ENCODE data around the gene SIDT1.

SIDT1 gene

DNA sequence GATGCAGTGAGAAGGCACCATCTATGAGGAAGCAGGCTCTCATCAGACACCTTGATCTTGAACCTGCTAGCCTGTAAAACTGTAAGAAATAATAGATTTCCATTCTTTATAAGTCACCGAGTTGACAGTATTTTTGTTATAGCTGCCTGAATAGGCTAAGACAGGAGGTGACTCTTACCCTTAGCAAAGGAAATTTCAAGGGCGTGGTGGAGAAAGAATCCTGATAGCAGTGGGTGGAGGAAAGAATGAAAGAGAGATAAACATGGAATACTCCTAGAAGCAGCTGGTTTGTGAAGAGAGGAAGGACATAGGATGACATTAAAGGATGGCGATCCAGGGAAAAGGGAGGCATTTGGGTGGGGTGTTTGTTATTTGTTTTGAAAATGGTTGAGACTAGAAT, 41.4 kb downstream of the SIDT1 start:
- Histone ChIP-seq H3K4me2 (no peak overlapping the region), H3K27me3 (ENCODE audit: insufficient read depth, low read depth) (no peaks in the 10 kb centered on the region), H4K20me1 (ENCODE audit: insufficient read depth) (no peaks in the 10 kb centered on the region), H3K36me3 (ENCODE audit: insufficient read depth) (no peaks in the 10 kb centered on the region), H3K27ac (no peak overlapping the region), H3K4me1 (ENCODE audit: low read depth, poor library complexity, severe bottlenecking) (peaks cover 5% of the 10 kb centered on the region), H3K79me2 (ENCODE audit: insufficient read depth, low read depth) (no peaks in the 10 kb centered on the region), H2AFZ (ENCODE audit: low read depth) (no peak overlapping the region), H3K4me3 (IDR thresholded peaks at IDR 0.05; ENCODE audit: insufficient read depth, low read depth, low read length) (no peak overlapping the region), H3K9ac (no peak overlapping the region)
- TF ChIP-seq CTCF (conservative IDR thresholded peaks at IDR 0.05; ENCODE audit: low read depth, low read length), result no peak

DNA sequence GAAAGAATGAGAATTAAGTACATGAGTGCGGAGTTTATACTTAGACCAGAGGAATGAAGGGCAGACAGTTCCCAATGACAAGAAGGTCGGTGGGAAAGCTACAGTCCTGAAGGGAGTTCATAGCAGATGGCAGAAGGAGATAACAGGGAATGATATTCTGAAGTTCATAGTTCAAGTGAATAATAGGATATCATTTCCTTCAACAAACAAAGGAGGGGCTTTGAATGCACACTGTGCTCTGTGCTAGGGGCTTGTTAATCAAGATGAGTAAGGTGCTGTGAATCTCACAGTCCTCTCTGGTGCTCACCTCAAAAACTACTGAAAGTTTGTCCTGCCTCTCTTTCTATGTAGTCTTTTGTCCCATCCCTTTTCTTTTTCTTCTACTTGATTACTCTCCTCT, 41.9 kb downstream of the SIDT1 start:
- H2AFZ ChIP-seq (ENCODE audit: low read depth), result no peak overlapping the region
- peaks cover 5% of the 10 kb centered on the region for H3K4me1 ChIP-seq (ENCODE audit: low read depth, poor library complexity, severe bottlenecking)
- H3K9ac ChIP-seq, result no peak overlapping the region
- no peak overlapping the region for H3K4me2 ChIP-seq
- no peak for TF ChIP-seq CTCF (conservative IDR thresholded peaks at IDR 0.05; ENCODE audit: low read depth, low read length)
- H3K27me3 ChIP-seq (ENCODE audit: insufficient read depth, low read depth), result no peaks in the 10 kb centered on the region
- no peaks in the 10 kb centered on the region for H3K36me3 ChIP-seq (ENCODE audit: insufficient read depth)
- no peaks in the 10 kb centered on the region for H3K79me2 ChIP-seq (ENCODE audit: insufficient read depth, low read depth)
- no peaks in the 10 kb centered on the region for H4K20me1 ChIP-seq (ENCODE audit: insufficient read depth)
- no peak overlapping the region for H3K4me3 ChIP-seq (IDR thresholded peaks at IDR 0.05; ENCODE audit: insufficient read depth, low read depth, low read length)
- no peak overlapping the region for H3K27ac ChIP-seq

DNA sequence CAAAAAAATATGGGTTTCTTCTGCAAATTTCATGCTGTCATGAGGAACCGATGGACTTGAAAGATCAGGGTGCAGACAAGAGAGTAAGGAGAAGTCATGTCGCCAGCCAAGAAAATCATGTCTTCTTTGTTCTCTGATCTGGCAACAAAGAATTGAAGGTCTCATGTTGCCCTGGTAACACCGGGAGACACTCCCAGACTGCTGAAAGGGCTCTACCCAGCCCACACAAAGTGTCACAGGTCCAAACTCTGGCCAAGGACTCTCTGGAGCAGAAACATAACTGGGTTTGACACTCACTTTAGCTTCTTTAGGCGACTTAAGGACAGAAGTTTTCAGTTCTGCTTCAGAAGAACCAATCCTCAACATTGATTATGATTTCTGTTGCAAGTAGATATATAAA, 42.9 kb downstream of the SIDT1 start:
- no peak overlapping the region for H2AFZ ChIP-seq (ENCODE audit: low read depth)
- TF ChIP-seq CTCF (conservative IDR thresholded peaks at IDR 0.05; ENCODE audit: low read depth, low read length), result no peak
- no peaks in the 10 kb centered on the region for H3K27me3 ChIP-seq (ENCODE audit: insufficient read depth, low read depth)
- H3K36me3 ChIP-seq (ENCODE audit: insufficient read depth), result no peaks in the 10 kb centered on the region
- no peaks in the 10 kb centered on the region for H4K20me1 ChIP-seq (ENCODE audit: insufficient read depth)
- no peak overlapping the region for H3K27ac ChIP-seq
- no peak overlapping the region for H3K4me2 ChIP-seq
- no peak overlapping the region for H3K4me3 ChIP-seq (IDR thresholded peaks at IDR 0.05; ENCODE audit: insufficient read depth, low read depth, low read length)
- no peak overlapping the region for H3K9ac ChIP-seq
- peaks cover 5% of the 10 kb centered on the region for H3K4me1 ChIP-seq (ENCODE audit: low read depth, poor library complexity, severe bottlenecking)
- no peaks in the 10 kb centered on the region for H3K79me2 ChIP-seq (ENCODE audit: insufficient read depth, low read depth)

DNA sequence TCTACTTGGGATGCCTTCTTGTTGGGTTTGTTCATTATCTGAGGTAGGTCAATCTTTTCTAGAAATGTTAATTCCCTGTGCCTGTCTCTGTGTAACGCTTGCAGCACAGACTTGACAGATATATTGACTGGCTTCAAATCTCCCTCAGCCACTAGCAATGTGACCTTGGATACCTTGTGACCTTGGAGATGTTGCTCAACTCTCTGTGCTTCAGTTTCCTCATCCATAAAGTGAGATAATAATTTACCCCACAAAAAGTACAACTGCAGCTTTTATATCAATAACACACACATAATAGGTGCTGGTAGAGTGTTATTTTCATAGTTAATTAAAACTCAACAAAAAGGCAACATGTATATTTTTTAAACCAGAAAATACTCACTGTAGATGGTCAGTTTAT, 52.9 kb downstream of the SIDT1 start:
- Histone ChIP-seq H3K4me1 (ENCODE audit: low read depth, poor library complexity, severe bottlenecking) (no peaks in the 10 kb centered on the region), H3K4me3 (IDR thresholded peaks at IDR 0.05; ENCODE audit: insufficient read depth, low read depth, low read length) (no peak overlapping the region), H4K20me1 (ENCODE audit: insufficient read depth) (no peaks in the 10 kb centered on the region), H3K4me2 (no peak overlapping the region), H3K9ac (no peak overlapping the region), H3K79me2 (ENCODE audit: insufficient read depth, low read depth) (no peaks in the 10 kb centered on the region), H3K27ac (no peak overlapping the region), H2AFZ (ENCODE audit: low read depth) (no peak overlapping the region), H3K27me3 (ENCODE audit: insufficient read depth, low read depth) (no peaks in the 10 kb centered on the region), H3K36me3 (ENCODE audit: insufficient read depth) (no peaks in the 10 kb centered on the region)
- no peak for TF ChIP-seq CTCF (conservative IDR thresholded peaks at IDR 0.05; ENCODE audit: low read depth, low read length)

DNA sequence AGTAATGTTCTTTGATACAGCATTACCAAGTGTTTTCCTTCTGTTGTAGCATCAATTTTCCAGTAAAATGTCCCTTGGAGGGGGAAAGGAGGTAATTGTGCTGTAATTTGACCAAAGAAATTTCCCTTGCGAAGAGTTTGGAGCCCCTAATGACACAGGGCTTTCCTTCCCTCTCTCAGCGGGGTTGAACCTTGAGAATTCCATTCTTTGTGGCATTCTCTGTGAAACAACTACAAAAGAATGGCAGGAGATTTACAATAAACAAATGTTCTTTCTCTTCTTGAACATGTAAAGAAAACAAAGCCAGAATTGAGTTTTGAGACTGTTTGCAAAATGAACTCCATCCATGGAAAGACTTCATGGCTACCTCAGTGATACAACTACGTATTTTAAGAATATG, 53.4 kb downstream of the SIDT1 start:
- no peak for TF ChIP-seq CTCF (conservative IDR thresholded peaks at IDR 0.05; ENCODE audit: low read depth, low read length)
- no peak overlapping the region for H3K4me3 ChIP-seq (IDR thresholded peaks at IDR 0.05; ENCODE audit: insufficient read depth, low read depth, low read length)
- no peaks in the 10 kb centered on the region for H3K4me1 ChIP-seq (ENCODE audit: low read depth, poor library complexity, severe bottlenecking)
- H4K20me1 ChIP-seq (ENCODE audit: insufficient read depth), result no peaks in the 10 kb centered on the region
- no peak overlapping the region for H2AFZ ChIP-seq (ENCODE audit: low read depth)
- H3K79me2 ChIP-seq (ENCODE audit: insufficient read depth, low read depth), result no peaks in the 10 kb centered on the region
- H3K36me3 ChIP-seq (ENCODE audit: insufficient read depth), result no peaks in the 10 kb centered on the region
- no peaks in the 10 kb centered on the region for H3K27me3 ChIP-seq (ENCODE audit: insufficient read depth, low read depth)
- H3K4me2 ChIP-seq, result no peak overlapping the region
- H3K9ac ChIP-seq, result no peak overlapping the region
- H3K27ac ChIP-seq, result no peak overlapping the region
